Left renal cortex interstitium (tissue), 4 donors: ENCODE results near the gene VARS2. TPM values are rescaled to one million over a fixed set of nuclear protein-coding genes. Genes with fewer than 3 reads are reported as not detected.
A peak's percentile ranks its signal among the peaks of the same experiment; 100 is the strongest.
"Not testable (repeated sequence)": the region's sequence is repeated elsewhere in the genome, so short reads cannot be mapped to it uniquely, and the experiment has no call there.

ENCODE experiments used
- DNase-seq, 4 donors: peaks; one replicate each; pipeline ENCODE4 v3.0.0-alpha.2; 2013; ENCODE audit warnings: low read depth in 4 of 4, low spot score in 2 of 4, missing footprints in 1 of 4
- polyA plus RNA-seq, 4 donors: library from polyadenylated mRNA; unstranded; fragments of 120-200 nt; gene quantifications; one replicate each; pipeline ENCODE4 v1.2.1, GENCODE V29; 2013; ENCODE audit not compliant: insufficient read length in 4 of 4

Gene VARS2
- polyA plus RNA-seq = 10 to 100 TPM; 28.6 to 54.8 (median 40.8) TPM

- peak; percentile 82 to 90 (median 87) for DNase-seq
Measured at GRCh38 chr6:30914076-30914853, at the start of gene VARS2. TSS of gene VARS2 (plus strand) at chr6:30914238. CDS start at chr6:30914837, 599 bp downstream.

DNA sequence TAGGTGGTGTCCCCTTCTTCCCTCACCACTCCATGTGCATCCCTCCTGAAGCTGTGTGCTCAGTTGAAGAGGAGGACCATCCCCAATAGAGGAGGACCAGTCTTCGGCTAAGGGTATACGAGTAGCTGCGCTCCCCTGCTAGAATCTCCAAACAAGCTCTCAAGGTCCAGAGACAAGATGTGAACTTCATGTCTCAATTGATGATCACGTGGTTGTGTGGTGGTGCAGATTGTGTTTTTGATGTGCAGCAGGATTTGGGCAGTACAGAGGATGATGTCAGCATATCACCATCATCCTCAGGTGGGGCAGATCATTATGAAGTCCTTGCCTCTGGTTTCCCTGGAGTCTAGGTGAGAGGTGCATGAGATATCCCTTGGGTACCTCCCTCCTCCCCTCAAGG, 49.7 kb upstream of the VARS2 start:
- DNase-seq = no peak

DNA sequence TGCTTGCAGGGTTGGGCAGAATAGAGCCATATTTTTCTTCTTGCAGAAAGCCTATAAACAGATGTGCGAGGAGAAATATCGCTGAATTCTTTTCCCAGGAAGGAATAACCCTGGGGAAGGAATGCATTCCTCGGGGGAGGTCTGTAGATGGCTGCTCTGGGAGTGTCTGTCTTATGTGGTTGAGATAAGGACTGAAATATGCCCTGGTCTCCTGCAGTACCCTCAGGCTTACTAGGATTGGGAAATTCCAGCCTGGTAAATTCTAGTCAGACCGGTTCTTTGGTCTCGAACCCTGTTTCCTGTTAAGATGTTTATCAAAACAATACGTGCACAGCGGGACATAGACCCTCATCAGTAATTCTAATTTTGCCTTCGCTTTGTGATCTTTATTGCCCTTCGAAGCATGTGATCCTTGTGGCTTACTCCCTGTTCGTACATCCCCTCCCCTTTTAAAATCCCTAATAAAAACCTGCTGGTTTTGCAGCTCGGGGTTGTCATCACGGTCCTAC, 44.7 kb upstream of the VARS2 start:
- not testable (repeated sequence) for DNase-seq

DNA sequence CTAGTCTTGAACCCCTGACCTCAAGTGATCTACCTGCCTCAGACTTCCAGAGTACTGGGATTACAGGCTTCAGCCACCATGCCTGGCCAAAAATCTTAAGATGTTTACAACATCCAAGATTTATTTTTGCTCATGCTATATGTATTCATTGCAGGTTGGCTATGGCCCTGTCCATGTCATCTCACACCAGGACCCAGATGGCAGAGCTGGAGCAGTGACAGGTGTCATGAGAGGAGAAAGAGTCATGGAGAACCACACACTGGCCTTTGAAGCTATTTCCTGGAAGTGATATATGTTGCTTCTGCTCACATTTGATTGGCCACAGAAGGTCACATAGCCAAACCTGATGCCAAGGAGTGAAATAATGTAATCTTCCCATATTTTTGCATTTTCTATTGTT, 43.5 kb upstream of the VARS2 start:
- DNase-seq = no peak

DNA sequence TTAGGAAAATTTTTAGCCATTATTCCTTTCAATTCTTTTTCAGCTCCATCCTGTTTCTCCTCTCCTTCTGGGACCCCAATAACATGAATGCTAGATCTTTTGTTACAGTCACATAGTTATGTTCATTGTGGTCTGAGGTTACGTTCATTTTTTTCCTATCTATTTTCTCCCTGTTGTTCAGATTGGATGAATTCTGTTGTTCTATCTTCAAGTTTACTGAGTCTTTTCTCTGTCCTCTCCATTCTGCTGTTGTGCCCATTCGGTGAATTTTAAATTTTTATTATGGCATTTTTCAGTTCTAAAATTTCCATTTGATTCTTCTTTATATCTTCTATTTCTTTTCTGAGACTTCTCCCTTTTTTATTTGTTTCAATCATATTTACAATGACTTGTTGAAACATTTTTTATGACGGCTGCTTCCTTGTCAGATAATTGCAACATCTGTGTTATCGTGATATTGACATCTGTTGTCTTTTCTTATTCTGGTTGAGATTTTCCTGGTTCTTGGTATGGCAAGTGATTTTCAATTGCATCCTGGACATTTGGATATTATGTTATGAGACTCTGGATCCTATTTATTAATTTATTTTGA, 42.4 kb upstream of the VARS2 start:
- no peak for DNase-seq

DNA sequence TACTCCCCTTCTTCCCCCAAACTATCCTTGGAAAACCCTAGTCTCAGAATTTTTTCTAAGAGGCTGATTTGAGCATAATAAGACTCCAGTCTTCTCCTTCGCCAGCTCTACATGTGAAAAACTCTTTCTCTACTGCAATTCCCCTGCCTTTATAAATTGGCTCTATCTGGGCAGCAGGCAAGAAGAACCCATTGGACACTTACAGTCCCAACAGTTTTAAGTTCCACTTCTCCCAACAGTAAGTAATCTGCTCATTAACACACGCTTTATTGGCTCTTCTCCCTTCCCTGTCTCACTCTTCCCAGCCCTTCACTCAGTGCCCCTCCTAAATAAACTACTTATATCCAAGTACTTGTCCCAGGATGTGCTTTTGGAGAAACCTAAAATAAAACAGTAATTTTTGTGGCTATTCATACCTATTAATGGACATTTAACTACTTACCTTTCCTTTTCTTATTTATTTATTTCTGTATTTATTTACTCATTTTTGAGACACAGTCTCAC, 40.8 kb upstream of the VARS2 start:
- DNase-seq = no peak

DNA sequence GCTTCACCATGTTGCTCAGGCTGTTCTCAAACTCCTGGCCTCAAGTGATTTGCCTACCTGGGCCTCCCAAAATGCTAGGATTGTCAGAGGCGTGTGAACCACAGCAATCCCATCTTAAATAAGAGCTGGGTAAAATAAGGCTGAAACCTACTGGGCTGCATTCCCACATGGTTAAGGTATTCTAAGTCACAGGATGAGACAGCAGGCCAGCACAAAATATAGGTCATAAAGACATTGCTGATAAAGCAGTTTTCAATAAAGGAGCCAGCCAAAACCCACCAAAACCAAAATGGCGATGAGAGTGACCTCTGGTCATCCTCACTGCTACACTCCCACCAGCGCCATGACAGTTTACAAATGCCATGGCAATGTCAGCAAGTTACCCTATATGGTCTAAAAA, 40.2 kb upstream of the VARS2 start:
- not testable (repeated sequence) for DNase-seq

GRCh38 chr6:30875244-30876038, 38.6 kb upstream of the VARS2 start:
- DNase-seq = no peak

DNA sequence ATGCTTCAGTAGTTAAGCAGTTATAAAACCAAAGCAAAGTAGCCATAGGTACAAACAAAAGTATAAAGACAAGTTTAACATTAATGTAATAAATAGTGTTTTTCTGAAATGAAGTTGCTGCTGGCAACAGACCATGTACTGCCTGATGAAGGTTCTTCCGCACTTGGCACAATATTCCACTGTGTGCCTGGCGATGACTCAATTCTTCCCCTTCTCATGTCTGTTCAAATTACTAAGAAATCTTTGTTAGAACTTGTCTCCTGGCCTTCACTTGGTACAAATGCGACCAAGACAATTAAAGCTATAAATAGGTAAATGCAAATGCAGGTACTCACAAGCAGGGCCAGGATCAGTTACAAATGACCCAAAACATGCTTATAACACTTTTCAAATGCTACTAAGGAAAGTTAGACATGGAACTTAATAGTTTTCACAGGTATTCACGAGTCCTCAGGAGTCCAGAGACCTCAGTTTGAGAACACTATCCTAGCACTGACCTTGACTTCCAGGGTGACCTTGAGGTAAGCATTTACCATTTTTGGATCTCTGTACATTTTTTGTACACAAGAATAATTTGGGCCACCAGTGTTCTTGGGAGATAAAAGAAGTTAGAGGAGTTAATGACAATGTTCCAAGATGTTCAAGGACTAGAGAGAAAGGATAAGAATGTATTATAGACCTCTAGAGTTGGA, 37.9 kb upstream of the VARS2 start:
- DNase-seq = no peak

DNA sequence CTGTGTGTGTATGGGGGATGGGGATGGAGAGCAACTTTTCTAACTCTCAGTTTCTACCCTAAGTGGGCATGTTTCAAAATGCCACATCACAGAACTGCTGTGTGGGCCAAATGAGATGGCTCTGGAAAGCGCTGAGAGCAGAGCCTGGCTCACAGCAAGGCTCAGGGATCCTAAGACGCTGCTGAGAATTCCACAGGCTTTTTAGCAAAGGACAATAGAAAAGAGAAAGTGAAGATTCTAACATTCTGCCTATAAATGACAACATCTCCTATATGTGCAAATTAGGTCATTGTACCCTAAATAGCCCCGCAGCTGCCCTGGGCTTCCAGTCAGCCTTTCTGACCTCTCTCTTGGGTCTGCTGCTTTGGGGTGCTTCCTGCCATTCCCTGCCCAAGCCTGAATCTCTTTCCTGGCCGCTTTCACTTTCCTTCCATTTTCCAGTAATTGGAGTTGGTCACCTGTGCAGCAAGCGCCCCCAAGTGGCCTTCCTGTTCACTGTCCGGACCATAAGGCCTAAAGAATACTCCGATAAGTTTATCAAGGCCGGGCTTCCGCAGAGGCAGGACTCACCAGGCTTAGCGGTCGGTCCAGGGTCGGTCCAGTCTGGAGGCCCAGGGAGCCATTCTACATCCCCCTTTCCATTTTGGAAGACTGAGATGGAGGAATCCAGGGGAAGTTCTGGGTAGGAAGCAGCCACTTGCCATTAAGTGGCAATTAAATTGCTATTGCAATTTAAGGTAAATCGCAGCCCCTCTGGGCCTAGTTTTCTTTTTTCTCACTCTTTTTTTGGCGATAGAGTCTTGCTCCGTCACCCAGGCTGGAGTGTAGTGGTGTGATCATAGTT, 36.4 kb upstream of the VARS2 start:
- DNase-seq = peak in 1 of 4 donors; percentile 90

DNA sequence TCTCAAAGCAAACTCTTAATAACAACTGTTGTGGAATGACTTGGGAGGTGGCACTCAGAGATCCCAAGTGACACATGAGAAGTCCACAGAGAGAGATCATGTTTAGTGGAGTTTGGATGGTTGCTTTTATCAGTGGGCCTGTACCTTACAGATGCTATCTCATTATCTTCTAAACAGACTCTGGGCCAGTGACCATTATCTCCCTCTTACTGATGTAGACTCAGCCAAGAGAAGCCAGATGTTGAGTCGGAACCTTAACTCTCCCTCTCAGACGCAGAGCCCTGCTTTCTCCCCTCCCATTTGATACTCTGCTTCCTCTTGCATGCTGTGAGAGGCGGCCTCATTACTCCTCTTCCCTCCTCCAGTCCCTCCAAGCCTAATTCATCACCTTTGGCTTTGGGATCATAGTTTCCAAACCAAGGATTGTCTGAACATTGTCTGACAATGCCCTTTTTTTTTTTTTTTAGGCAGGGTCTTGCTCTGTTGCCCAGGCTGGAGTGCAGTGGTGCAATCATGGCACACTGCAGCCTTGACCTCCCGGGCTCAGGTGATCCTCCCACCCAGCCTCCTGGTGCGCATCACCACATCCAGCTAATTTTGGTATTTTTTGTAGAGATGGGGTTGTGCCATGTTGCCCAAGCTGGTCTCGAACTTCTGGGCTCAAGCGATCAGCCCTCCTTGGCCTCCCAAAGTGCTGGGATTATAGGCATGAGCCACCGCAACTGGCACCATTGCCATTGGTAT, 34.2 kb upstream of the VARS2 start:
- DNase-seq = no peak

DNA sequence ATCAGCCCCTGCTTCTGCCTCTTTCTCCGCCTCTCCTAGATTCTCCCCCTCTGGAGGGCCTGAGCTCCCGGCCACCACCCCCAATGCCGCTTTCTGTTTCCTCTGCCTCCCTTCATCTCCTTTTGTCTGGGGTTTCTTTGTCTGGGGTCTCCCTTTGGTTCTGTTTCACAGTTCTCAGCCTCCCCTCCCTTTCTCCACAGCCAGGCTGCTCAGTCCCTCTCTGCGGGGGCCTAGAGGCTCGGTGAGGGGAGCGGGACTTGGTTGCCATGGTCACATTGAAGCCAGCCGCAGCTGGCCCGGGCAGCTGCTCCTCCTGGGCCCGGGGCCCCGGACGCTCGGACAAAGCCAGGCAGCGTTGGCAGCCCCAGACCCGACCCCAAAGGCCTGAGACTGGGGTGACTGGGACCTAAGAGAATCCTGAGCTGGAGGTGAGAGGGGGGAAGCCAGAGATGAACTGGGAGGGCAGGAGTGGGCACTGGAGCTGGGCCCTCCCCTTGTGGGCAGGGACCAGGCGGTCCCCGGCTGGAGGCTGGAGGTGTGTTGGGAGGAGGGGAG, 33.3 kb upstream of the VARS2 start:
- no peak for DNase-seq

- no peak for DNase-seq
Measured at GRCh38 chr6:30881392-30882203, 32.4 kb upstream of the VARS2 start.

- DNase-seq = peak in 1 of 4 donors; percentile 64
Measured at GRCh38 chr6:30882204-30882758, 31.8 kb upstream of the VARS2 start.

DNA sequence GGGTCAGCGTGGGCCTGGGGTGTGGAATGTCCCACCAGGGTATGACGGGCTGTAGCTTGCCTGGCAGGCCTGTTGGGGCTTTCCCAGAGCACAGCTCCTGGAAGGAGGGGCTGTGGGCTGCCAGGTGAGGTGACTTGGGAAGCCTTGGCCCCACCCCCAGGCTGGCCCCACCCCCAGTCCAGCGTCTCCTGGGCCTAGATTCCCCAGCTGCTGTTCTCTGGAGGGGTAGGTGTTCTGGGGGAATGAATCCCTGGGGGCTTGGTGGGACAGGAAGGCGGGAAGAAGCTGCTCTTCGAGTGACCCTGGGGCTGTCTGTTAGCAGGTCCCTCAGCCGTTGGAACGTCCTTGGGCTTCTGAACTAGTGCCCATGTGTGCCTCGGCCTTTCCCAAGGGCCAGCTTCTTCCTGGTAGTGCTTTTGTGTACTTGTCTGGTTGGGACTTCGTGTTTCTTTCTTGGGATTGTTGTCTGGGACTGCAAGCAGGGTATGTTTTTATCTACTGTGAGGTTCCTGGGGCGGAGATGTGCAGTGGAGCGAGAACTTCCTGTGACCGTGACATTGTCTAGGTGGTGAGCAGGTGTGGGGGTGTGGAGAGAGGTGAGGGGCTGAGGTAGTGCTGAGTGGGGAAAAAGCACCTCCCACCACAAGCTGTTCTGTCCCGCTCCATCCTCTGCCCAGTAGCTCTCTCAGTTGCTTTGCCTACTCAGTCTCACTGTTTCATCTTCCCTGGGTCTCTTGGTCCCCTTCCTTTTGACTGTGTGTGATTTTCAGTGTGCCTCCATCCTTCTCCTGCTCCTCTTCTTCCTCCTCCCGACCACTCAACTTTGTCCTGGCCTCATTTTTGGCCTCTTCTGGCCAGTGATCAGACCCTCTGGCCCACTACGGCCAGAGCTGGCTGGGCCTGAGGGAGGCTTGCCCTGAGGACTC, 31.0 kb upstream of the VARS2 start:
- no peak for DNase-seq
